Sigmoid colon (tissue), 7 donors: ENCODE results near the gene BIN1. TPM values are rescaled to one million over a fixed set of nuclear protein-coding genes. Genes with fewer than 3 reads are reported as not detected.
A peak's percentile ranks its signal among the peaks of the same experiment; 100 is the strongest.

ENCODE experiments used
- DNase-seq: peaks from one replicate; pipeline ENCODE4 v3.0.0-alpha.2; 2019
- H3K27ac ChIP-seq, 4 donors: fragments of 200-600 bp; sonication (generic); one replicate each; pipeline ENCODE4 v1.5.1; 2016 to 2019; ENCODE audit warnings: mild to moderate bottlenecking in 1 of 4
- H3K27me3 ChIP-seq, 3 donors: fragments of 200-600 bp; sonication (generic); one replicate each; pipeline ENCODE4 v1.5.1; 2019; ENCODE audit warnings: mild to moderate bottlenecking in 1 of 3
- H3K36me3 ChIP-seq, 4 donors: fragments of 200-600 bp; sonication (generic); one replicate each; pipeline ENCODE4 v1.5.1; 2016 to 2019
- H3K4me1 ChIP-seq, 4 donors: fragments of 200-600 bp; sonication (generic); one replicate each; pipeline ENCODE4 v1.5.1; 2017 to 2019
- H3K4me3 ChIP-seq, 4 donors: fragments of 200-600 bp; sonication (generic); one replicate each; pipeline ENCODE4 v1.5.1; 2017 to 2019; ENCODE audit warnings: mild to moderate bottlenecking in 2 of 4, moderate library complexity in 1 of 4
- H3K9me3 ChIP-seq, 4 donors: fragments of 200-600 bp in 3 of 4; sonication (generic) in 3 of 4; one replicate each; pipeline versions ENCODE4 v1.5.1 to v1.6.1; 2013 to 2019
- EP300 ChIP-seq, 4 donors: sonication (generic); formaldehyde crosslinking; IDR thresholded peaks; one replicate each; pipeline ENCODE4 v1.6.1; 2017; ENCODE audit warnings: antibody characterized with exemption in 4 of 4
- POLR2A ChIP-seq, 2 donors: fragments of 450-650 bp; IDR thresholded peaks; one replicate each; pipeline ENCODE4 v1.6.1; 2016; ENCODE audit warnings: antibody characterized with exemption in 2 of 2, mild to moderate bottlenecking in 2 of 2, moderate library complexity in 2 of 2
- POLR2AphosphoS5 ChIP-seq, 4 donors: sonication (generic); formaldehyde crosslinking; IDR thresholded peaks; one replicate each; pipeline ENCODE4 v1.6.1; 2017; ENCODE audit warnings: antibody characterized with exemption in 4 of 4
- WGBS, 2 donors: extraction: QIAGEN DNeasy Blood & Tissue Kit; methylation state at CpG; one replicate each; pipeline ENCODE4 v1.1.7; 2013; 5-methylcytosine and 5-hydroxymethylcytosine counted together
- intact Hi-C: fragments of 100-400 bp; cut with DNase I; formaldehyde crosslinking; loops from one replicate; pipeline ENCODE4 v1.15.1; 2023
- polyA plus RNA-seq, 3 donors: library from polyadenylated mRNA; stranded (reverse); fragments of 200-250 nt; gene quantifications; one replicate each; pipeline ENCODE4 v1.2.3, GENCODE V29; 2013
- total RNA-seq, 4 donors: library from RNA; depleted of rRNA; stranded (reverse); fragments of >200 nt; gene quantifications; one replicate each; pipeline ENCODE4 v1.1.0, GENCODE V29; 2016
- TF ChIP-seq, protein P1 (sequence below), 4 experiments: fragments of 450-650 bp in 3 of 4; fragments of 200-600 bp in 1 of 4; IDR thresholded peaks; one replicate each; pipeline ENCODE4 v1.5.1; 2016 to 2019; ENCODE audit warnings: antibody characterized with exemption in 4 of 4, mild to moderate bottlenecking in 3 of 4, moderate library complexity in 2 of 4
- donor health status: healthy with polysubstance abuse.
- donor health status: Bipolar disorder and iron deficiency.
- donor health status: healthy.

BIN1 gene
- total and polyA plus RNA-seq, 7 donors, result 20.3 to 57.9 (median 38.2) TPM

DNA sequence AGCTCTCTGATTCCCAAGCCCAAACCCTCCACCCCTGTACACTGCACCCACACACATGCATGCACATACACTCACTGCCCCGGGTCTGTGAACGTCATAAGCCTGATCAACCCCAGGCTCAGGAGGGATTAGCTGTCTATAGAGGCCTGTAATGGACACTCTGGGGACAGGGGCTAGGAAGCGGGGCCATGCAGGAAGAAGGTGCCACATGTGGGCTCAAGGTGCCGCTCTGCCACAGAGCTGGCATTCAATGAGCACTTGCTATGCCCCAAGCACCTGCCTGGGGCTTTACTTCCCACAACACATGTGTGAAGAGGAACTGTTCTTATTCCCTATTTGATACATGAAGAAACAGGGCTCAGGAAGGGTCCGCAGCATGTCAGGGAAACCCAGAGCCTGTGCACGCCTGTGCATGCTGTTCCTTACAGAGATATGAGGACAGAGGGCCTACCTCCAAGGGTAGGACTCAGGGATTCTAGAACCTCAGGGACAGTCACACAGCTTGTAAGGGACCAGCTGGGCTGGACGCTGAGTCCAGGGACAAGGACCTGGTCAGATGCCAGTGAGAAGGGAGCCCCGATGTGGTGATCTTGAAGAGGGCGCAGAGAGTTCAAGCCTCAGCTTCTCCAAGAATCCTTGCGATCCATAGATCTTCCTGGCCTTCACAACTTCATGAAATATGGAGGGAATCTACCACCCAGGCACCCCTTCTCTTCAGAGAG is 5.0 kb downstream of the BIN1 start:
- Histone ChIP-seq H3K4me1 (peaks cover 0 to 50% (median 37%) of the 10 kb centered on the region in 4 donors), H3K36me3 (no peaks in the 10 kb centered on the region), H3K9me3 (no peaks in the 10 kb centered on the region), H3K27ac (no peak overlapping the region), H3K27me3 (no peaks in the 10 kb centered on the region), H3K4me3 (no peak overlapping the region)
- TF ChIP-seq POLR2AphosphoS5 (IDR thresholded peaks at IDR 0.05) (no peak), EP300 (IDR thresholded peaks at IDR 0.05) (no peak), POLR2A (IDR thresholded peaks at IDR 0.05) (no peak)
- TF ChIP-seq, protein P1, sequence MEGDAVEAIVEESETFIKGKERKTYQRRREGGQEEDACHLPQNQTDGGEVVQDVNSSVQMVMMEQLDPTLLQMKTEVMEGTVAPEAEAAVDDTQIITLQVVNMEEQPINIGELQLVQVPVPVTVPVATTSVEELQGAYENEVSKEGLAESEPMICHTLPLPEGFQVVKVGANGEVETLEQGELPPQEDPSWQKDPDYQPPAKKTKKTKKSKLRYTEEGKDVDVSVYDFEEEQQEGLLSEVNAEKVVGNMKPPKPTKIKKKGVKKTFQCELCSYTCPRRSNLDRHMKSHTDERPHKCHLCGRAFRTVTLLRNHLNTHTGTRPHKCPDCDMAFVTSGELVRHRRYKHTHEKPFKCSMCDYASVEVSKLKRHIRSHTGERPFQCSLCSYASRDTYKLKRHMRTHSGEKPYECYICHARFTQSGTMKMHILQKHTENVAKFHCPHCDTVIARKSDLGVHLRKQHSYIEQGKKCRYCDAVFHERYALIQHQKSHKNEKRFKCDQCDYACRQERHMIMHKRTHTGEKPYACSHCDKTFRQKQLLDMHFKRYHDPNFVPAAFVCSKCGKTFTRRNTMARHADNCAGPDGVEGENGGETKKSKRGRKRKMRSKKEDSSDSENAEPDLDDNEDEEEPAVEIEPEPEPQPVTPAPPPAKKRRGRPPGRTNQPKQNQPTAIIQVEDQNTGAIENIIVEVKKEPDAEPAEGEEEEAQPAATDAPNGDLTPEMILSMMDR (IDR thresholded peaks at IDR 0.05), result no peak
- intact Hi-C loops, result no loop called here
- DNase-seq, result peak; percentile 38
- WGBS, 2 donors, result 85 to 91% methylated on average over 10 of the region's 10 CpGs

DNA sequence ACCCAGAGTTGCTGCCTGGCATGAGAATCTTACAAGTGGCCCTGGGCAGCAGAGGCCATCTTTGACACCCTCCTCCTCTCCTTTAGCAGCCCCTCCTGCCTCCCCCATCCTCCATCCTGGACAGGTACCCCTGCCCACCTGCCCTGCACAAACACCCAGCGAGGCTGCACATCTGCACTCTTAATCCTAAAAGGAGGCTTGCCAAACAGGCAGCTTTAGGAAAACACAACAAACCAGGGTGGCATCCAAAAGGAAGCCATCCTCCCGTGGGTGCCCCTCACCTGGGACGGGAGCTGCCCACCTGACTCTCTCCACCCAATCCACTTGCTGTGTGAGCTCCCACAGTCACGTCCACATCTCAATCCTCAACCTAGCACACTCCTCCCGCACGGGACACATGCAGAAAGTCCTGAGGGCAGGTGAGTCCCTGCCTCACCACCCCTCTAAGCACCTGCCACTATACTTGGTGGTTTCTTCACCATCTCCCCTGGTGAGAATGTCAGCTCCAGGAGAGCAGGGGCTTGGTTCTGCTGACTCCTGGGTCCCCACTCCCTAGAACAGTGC is 5.8 kb downstream of the BIN1 start:
- TF ChIP-seq POLR2AphosphoS5 (IDR thresholded peaks at IDR 0.05) (no peak), POLR2A (IDR thresholded peaks at IDR 0.05) (no peak), EP300 (IDR thresholded peaks at IDR 0.05) (no peak)
- TF ChIP-seq, protein P1 (IDR thresholded peaks at IDR 0.05), result no peak
- no peaks in the 10 kb centered on the region for H3K27me3 ChIP-seq
- H3K9me3 ChIP-seq, result no peaks in the 10 kb centered on the region
- H3K27ac ChIP-seq, result no peak overlapping the region
- H3K4me3 ChIP-seq, result no peak overlapping the region
- DNase-seq, result peak; percentile 57
- H3K36me3 ChIP-seq, result no peaks in the 10 kb centered on the region
- H3K4me1 ChIP-seq, result peaks cover 0 to 57% (median 42%) of the 10 kb centered on the region in 4 donors
- WGBS, 2 donors, result 52 to 78% methylated on average over 6 of the region's 6 CpGs
- intact Hi-C loops, result no loop called here

DNA sequence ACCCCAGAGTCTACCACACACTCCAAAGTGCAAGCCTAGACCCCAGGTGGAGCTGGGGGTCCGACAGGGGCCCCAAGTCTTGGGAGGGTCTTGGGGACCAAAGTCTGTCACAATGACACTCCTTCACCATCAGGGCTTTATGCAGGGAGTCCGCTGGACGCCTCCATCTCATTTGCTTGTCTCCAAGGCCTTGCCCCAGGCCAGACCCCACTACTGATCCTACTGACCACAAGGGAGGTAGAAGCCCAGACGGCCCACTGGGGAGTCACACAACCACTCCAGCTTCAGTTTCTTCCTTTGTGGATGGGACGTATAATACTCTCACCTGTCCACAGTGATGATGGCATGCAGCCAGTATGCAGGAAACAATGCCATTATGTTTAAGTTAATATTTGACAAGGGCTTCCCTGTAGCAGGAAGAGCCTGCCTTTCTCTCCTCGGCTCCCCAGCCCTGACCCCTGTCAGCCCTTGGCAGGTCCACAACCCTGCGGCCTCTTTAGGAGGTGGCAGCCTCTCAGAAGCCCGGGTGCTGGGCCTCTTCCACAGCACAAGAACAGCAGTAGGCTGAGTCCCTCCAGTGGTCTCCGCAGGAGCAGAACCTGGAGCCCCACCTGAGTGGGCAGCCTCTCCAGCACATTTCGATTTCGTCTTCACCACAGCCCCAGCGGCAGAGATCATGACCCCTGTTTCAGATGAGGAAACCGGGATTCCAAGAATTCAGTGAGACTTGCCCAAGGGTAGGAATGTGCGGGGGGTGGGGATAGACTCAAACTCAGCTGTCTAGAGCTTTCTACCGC is 6.5 kb downstream of the BIN1 start:
- Histone ChIP-seq H3K27me3 (no peaks in the 10 kb centered on the region), H3K36me3 (no peaks in the 10 kb centered on the region), H3K4me1 (peaks cover 0 to 58% (median 42%) of the 10 kb centered on the region in 4 donors), H3K9me3 (no peaks in the 10 kb centered on the region), H3K4me3 (no peak overlapping the region), H3K27ac (no peak overlapping the region)
- DNase-seq, result peak; percentile 52
- intact Hi-C loops, result no loop called here
- 19 to 71% methylated on average over 15 of the region's 15 CpGs for WGBS, 2 donors
- TF ChIP-seq EP300 (IDR thresholded peaks at IDR 0.05) (no peak), POLR2AphosphoS5 (IDR thresholded peaks at IDR 0.05) (no peak), POLR2A (IDR thresholded peaks at IDR 0.05) (no peak)
- TF ChIP-seq, protein P1 (IDR thresholded peaks at IDR 0.05), result no peak

DNA sequence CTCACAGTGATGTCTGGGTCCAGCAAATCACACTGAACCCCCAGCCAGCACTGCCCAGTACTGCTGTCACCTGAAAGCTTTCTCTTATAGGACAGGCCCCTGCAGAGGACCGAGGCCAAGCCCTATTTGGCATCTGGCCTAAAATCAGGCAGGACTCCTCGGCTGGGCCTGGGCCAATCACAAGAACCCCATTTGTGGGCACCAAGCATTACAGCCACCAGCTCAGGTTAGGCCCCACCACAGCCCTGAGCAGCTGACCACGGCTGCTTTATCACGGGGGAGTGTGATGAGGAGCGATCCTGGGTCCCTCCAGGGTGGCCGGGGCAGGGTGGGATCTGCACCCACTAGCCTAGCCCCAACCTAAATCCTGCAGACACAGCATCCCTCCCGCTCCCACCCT is 8.2 kb downstream of the BIN1 start:
- peak; percentile 63 for DNase-seq
- intact Hi-C loops, result no loop called here
- Histone ChIP-seq H3K4me3 (no peak overlapping the region), H3K27ac (no peak overlapping the region), H3K9me3 (no peaks in the 10 kb centered on the region), H3K36me3 (no peaks in the 10 kb centered on the region), H3K4me1 (peaks cover 0 to 55% (median 44%) of the 10 kb centered on the region in 4 donors), H3K27me3 (no peaks in the 10 kb centered on the region)
- WGBS, 2 donors, result 66 to 74% methylated on average over 7 of the region's 7 CpGs
- no peak for TF ChIP-seq POLR2A (IDR thresholded peaks at IDR 0.05)
- TF ChIP-seq, protein P1 (IDR thresholded peaks at IDR 0.05), result no peak
- TF ChIP-seq EP300 (IDR thresholded peaks at IDR 0.05), result no peak
- no peak for TF ChIP-seq POLR2AphosphoS5 (IDR thresholded peaks at IDR 0.05)
